ENCODE results near the gene TMEM218.

Gene TMEM218

DNA sequence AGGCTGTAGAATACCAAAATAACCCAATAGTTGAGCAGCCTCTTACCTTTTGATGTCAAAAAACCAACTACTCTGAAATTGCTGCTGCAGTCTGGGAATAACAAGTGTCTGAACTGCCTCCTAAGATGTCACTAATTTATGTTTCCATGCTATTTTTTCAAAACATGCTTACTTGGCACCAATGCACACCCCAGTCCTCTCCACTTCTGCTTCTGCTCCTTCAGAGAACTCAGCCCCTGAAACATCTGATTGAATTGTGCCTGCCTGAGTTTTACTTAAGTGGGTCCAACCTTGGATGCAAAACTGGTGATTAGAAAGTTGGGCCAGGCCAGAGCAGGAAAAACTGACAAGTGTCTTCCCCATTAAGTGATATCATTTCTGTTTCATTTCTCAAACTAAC lies 24.6 kb upstream of the TMEM218 start:
- intact Hi-C loops (cut with DNase I) = no loop called here
- no peak for DNase-seq

DNA sequence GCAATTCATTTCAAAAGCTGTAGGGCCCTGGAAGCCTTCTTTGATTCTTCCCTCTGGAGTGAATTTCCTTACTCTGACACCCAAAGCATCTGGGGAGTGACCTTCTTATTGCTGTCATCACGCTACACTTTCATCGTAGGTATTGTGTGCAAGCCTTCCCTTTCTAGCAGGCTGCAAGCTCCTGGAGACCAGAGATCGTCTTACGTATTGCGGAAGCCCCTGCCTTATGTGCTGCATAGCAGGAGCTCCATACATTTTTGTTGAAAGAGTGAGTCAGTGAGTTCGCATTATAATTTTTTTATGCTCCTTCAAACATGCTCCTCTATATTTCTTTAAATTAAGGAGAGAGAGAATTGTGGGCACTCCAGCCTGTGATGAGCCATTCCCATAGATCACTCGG lies 21.2 kb upstream of the TMEM218 start:
- intact Hi-C loops (cut with DNase I) = no loop called here
- no peak for DNase-seq

DNA sequence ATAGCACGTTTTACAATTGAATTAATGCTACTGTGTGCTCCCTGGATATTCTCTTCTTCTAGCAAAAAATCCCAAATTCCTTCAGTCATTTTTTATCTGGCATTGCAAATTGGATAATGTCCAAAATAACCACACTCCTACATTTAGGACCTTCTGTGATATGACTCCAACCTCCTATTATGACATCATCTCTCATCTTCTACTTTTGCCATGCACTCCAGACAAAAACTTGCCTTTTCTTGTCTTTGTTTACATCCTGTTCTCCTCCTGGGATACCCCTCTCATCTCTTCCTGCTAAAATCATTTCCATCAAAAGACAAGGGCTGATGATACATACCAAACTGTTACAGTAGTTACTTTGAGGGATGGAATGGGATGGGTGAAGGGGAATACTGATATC lies 20.6 kb upstream of the TMEM218 start:
- DNase-seq = no peak
- intact Hi-C loops (cut with DNase I) = no loop called here

DNA sequence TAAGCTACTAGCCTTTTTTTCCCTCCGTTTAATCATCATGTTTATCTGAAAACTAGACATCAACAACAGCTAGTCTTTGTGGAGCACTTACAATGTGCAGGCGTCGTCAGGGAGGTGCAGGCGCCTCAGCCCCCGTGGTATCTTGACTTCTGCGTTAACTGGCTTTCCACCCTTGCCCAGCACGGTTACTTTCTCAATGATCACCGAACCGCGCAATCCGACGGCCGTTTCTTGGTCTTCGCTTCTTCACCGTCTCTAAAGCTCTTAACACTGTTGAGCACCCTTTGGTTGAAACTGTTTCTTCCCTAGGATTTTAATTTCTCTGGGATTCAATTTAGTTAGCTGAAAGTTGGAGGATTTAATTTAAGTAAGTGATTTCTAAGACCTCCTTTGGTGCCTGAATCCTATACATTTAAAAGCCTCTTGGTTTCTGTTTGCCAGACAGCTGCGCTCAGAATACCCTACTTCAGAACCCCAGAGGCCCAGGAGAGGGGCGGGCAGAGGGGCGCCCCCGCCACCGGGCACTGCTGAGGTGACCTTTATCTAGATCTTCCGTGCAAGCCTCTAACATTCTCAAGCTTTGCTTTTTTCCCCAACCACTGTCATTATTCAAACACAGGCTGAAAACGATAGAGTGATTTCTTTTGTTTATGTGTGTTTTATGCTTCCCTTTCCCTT lies 18.0 kb upstream of the TMEM218 start:
- intact Hi-C loops (cut with DNase I) = no loop called here

DNA sequence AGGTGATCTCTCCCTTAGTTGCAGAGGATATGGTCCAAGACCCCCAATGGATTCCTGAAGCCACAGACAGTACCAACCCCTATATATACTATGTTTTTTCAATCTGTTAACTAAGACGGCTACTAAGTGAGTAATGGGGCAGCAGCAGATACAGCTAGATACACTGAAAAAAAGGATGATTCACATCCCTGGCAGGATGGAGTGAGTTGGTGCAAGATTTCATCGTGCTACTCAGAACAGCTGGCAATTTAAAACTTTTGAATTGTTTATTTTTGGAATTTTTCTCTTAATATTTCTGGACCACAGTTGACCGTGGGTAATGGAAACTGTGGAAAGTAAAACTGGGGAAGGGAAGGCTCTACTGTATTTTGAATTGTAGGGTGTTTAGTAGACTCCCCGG lies 17.0 kb upstream of the TMEM218 start:
- DNase-seq = no peak
- intact Hi-C loops (cut with DNase I) = no loop called here

More for the DNA sequence above, 18.0 kb upstream of the TMEM218 start:
- DNase-seq = no peak

DNA sequence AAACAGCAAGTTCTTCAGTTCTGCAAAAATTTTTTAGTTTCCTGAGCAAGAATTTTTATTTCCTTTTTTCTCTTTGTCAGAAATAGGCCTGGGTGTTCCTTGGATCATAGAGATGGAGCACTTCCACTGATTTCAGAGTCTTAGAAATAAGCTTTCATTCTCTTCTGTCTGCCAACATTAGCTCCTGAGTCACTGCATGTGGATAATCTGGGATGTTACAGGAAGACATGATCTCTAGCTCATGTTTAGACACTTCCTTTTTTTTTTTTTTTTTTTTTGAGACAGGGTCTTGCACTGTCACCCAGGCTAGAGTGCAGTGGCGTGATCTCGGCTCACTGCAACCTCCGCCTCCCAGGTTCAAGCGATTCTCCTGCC lies 13.2 kb upstream of the TMEM218 start:
- DNase-seq = no peak
- intact Hi-C loops (cut with DNase I) = no loop called here

DNA sequence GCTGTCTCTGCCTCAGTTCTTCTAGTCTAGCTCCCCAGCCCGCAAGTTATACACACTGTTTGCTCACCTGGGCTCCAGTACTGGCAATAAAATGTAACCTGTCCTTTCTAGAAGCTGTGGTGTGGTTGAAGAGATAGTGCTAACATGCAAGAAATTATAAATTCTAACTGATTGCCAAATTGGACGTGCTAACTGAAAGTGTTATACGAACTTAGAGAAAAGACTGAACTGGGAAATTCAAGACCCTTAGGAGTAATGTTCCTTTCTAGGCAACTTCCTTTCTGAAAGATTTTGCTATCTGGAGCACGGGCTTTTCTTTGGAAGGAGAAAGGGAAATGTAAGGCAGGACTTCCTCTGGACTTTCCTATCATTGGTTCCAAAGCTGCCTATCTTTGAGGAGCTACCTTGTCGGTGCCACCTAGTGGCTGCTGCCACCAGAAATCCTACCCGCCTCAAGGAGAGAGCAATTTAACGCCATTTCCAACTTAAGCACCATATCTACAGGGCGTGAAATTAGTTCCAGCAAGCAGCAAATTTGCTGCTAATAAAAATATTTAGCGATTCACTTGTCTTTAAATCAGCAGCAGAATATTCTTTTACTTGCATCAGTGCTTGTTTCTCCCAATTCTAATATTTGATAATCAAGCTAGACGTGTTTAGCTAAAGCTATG lies 12.7 kb upstream of the TMEM218 start:
- intact Hi-C loops (cut with DNase I) = no loop called here
- peak in 34 of 42 donors; percentile 6 to 62 (median 43) for DNase-seq

DNA sequence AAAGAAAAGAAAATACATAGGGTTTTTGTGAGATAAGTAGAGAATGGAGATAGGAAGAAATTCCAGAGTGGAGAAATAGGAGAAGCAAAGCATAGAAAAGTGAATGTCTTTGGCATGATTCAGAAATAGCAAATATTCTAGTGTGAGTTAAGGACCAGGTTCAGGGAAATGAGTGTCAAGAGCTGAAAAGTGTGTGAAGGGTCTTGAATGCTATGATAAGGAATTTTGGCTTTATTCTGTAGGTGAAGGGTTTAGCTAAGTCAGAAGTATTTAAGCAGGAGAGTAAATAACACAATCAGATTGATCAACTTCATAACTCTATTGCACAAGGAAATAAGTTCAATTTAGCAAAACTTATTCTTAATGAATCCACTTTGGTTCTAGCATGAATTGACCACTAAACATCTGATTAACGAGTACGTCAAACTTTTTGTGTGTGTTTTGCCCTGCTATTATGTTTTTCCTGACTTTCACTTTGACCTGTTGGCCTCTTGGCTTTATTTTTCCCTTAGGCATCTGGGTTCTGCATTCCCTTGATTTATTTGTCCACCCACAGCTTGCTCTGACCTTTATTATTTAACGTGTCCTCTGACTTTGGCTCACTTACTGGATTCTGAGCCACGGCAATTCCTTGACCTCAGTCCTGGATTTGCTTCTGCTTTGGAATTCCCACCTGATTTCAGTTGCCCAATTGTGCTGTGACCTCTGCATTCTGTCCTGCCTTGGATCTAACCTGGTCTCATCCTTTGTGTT lies 11.9 kb upstream of the TMEM218 start:
- intact Hi-C loops (cut with DNase I) = no loop called here

DNA sequence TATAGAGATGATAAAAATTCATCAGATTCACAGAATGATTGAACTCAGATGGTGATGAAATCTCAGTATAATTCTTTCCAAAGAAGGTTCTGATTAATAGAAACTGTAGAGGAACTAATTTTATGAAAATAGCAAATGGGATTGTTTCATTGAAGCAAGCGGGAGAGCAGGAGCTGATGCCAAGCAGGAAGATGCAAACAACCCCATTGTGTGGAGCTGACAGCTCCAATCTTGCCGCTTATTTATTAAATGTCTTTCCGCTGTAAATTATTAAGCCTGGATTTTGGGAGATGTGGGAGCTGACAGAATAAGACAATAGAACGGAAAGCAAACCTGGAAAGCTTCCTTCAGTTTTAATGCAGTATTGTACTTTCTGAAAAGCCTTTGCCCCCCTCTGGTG lies 6.0 kb upstream of the TMEM218 start:
- intact Hi-C loops (cut with DNase I) = no loop called here
- no peak for DNase-seq

More for the DNA sequence above, 11.9 kb upstream of the TMEM218 start:
- DNase-seq = no peak

DNA sequence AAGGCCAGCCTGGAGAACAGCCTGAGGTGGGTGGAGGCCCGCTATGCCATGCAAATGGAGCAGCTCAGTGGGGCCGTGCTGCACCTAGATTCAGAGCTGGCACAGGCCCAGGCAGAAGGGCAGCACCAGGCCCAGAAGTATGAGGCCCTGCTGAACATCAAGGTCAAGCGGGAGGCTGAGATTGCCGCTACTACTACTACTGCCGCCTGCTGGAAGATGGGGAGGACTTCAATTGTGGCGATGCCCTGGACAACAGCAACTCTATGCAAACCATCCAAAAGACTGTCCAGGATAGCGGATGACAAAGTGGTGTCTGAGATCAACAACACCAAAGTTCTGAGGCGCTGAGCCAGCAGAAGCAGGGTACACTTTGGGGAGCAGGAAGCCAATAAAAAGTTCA lies 3.1 kb upstream of the TMEM218 start:
- intact Hi-C loops (cut with DNase I) = loop anchor here (5.0 kb wide), 1 partner anchor 162 kb away; the partner anchor contains the start of gene CCDC15

DNA sequence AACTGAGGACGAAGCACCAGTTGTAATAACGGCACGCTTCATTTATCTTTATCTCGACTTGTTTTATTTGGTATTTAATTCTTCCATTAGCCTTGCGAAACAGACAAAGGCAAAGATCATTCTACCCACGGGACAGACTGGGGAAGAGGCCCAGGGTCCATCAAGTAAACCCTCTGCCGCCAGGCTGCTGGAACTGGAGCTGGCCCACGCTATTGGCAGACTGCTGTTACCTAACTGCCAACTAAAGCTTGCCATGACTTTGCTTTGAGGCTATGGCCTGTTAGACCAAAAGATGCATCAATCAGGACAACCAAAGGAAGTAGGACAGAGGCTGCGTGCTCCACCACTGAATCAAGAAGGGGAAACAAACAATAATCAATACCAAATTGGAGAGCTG lies 780 bp upstream of the TMEM218 start:
- peak in 1 of 42 donors; percentile 11 for DNase-seq
- intact Hi-C loops (cut with DNase I) = loop anchor here (5.0 kb wide), 1 partner anchor 160 kb away; the partner anchor contains the start of gene CCDC15

More for the DNA sequence above, 3.1 kb upstream of the TMEM218 start:
- no peak for DNase-seq

DNA sequence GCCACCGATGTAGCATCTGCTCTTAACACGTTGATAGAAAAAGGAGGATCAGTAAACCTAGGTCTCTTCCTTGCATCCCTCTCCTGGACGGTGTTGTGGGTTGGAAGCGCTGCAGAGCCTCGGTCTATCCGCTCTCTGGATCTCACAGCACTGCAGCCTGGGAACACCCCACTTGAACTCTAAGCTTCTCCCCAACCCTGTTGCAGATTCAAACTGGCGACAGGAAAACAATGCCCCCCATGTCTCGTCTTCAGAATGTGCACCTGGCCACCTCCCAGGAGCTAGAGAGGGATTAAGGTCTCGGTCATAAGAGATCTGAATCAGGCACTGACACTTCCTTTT lies 454 bp downstream of the TMEM218 start:
- peak in 23 of 42 donors; percentile 7 to 63 (median 21) for DNase-seq
- intact Hi-C loops (cut with DNase I) = loop anchor here (5.0 kb wide), 1 partner anchor 159 kb away; the partner anchor contains the start of gene CCDC15

DNA sequence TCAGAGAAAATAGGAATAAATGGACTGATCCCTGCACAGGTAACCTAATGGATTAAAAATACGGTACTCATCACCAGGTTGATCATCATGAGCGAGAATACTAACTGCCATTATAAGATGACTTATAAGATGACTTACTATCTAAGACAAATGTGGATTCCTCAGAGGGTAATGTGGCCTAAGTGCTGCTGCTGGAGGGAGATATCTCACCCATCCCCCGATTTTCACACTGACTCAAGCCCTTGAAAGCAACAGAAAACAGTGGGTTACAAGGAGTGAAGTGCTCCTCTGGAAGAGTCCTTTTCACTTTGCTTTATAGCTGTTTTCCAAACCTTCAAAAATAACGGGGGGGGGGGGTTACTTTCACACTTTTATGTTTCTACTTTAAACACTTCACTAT lies 920 bp downstream of the TMEM218 start:
- intact Hi-C loops (cut with DNase I) = loop anchor here (5.0 kb wide), 1 partner anchor 158 kb away; the partner anchor contains the start of gene CCDC15
- no peak for DNase-seq

DNA sequence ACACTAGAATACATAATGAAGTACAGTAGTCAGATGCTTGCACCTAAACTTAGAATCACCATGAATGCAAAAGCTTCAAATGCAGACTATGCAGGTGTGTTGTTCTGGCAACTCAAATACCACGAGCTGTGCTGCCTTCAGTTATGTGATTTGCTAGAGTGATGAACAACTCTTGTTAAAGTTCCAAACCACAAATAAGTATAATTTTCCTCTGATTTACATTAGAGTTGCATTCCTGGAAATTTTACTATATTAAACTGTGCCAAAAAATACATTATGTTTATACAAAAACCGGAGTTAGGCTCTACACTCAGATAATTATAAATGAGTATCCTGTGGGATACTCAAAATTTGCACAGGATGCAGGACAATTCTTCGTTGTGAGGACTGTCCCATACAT lies 3.0 kb downstream of the TMEM218 start:
- no peak for DNase-seq
- intact Hi-C loops (cut with DNase I) = no loop called here

DNA sequence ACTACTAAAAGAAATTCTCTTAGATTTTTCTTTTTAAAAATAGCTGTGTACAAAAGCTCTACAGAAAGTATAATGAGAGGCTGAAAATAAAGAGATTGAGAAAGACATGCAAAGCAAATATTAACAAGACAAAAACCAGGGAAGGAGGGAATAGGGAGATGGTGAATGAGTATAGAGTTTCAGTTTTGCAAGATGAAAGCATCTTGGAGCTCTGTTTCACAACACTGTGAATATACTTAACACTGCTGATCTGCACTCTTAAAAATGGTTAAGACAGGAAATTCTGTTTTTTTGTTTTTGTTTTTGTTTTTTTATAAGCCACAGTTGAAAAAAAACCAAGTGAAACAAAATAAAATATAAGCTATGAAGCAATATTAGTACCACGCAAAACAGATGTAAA lies 5.5 kb downstream of the TMEM218 start:
- intact Hi-C loops (cut with DNase I) = no loop called here
- DNase-seq = no peak

DNA sequence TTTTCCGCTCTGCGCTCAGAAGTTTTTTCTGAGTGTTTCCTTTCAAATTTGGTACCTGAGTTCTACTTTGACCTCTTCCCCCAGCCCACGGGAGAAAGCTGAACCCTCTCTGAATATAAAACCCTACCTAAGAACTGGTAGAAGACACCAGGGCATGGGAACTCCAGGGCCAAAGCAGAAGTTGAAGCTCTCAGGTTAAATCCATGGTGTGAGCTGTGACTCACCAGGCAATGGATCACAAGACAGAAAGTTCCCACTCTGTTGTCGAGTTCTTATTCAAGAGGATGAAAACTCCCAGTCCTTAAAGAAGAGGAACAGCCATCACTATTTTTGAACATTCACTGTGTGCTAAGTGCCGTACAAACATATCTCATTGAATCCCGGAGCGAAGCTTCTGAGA lies 8.9 kb downstream of the TMEM218 start:
- intact Hi-C loops (cut with DNase I) = no loop called here
- DNase-seq = no peak

DNA sequence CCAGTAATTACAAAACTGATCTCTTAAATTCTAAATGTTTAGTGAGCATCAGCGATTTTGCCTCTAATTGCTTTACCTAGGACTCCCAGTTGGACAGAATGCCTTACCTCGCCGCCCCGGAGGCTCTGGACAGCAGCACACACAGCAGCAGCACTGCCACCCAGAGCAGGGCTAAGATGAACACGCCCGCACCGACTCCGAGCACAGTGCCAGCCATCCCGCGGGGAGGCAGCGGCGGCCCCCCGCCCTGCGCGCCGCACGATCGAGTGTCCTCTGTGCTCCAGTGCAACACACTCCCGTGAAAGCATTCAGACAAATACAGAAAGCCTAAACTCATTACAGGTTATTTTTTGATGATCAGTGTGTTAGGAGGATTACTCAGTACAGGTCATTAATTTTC lies 9.4 kb downstream of the TMEM218 start:
- intact Hi-C loops (cut with DNase I) = no loop called here
- no peak for DNase-seq

DNA sequence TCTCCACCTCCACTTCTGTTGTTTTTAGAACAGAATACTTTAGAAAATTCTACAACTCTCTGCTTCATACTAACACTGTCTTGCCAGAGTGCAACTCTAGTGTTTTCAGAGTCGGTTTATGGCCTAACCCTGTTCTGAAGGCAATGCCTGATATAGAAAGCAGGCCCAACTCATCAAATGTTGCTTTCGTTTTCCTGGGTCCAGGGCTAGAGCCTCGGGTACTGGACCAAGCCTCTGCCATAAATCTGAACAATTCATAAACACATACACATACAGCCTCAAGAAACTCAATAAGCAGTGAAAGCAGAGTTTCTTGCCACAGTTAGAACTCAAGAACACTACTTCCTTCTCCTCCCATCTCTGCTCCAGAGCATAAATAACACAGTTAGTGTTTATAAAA lies 9.8 kb downstream of the TMEM218 start:
- intact Hi-C loops (cut with DNase I) = no loop called here
- DNase-seq = no peak

DNA sequence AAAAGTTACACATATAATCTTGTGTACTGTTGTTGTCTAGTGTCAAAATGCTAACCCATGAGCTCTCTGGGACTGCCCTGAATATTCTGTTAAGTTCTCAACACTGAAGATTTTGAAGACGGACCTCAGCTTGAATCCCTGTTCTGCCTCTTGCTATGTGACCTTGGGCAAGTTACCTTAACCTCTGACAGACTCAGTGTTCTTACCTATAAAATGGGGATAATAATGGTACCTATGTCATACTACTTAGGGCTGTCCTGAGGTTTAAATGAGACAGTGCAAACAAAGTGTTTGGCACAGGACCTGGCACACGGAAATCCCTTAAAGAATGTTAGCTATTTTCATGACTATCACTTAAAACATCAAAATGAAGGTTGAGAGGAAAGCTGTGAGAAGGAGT lies 11.3 kb downstream of the TMEM218 start:
- no peak for DNase-seq
- intact Hi-C loops (cut with DNase I) = no loop called here

DNA sequence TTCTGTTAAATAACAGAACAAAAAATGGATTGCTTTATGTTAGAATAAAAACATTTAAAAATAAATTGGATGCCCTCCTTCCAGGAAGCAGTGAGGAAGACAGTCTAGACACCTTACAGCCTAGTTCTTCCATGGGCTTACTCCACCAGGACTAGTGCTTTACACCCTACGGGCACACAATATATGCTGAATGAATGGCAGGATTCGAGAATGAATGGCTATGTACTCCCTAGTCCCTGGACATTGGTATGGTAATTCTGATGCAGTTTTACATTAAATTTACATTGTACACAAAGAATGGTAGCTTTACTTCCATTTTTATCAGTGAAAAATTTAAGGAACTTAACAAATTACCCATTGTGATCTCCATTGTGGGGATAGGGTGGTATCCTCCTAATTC lies 16.7 kb downstream of the TMEM218 start:
- no peak for DNase-seq
- intact Hi-C loops (cut with DNase I) = loop anchor here (10.0 kb wide), 1 partner anchor 310 kb away; no protein-coding TSS in a partner anchor
